Kidney epithelial cell (primary cell): ENCODE results near the gene MINPP1. TPM values are rescaled to one million over a fixed set of nuclear protein-coding genes. Genes with fewer than 3 reads are reported as not detected.

Experiments used
- DNase-seq: peaks from one replicate; pipeline ENCODE4 v3.0.0-alpha.2; 2010; ENCODE audit warnings: low read depth
- H3K27me3 ChIP-seq: 2 replicates; pipeline ENCODE4 v1.6.0; 2011; ENCODE audit warnings: low read length; ENCODE audit not compliant: control insufficient read depth, insufficient read depth
- H3K36me3 ChIP-seq: 2 replicates; pipeline ENCODE4 v1.5.1; 2011; ENCODE audit warnings: low read length; ENCODE audit not compliant: control insufficient read depth, insufficient read depth
- H3K4me3 ChIP-seq: 2 replicates; pipeline ENCODE4 v1.5.1; 2011; ENCODE audit warnings: low read depth, mild to moderate bottlenecking, control low read depth, low read length
- total RNA-seq: library from RNA; depleted of rRNA; stranded (reverse); fragments of >200 nt; gene quantifications from 2 replicates; pipeline ENCODE4 v1.2.3, GENCODE V29; 2015
- TF ChIP-seq, protein P1 (sequence below): IDR thresholded peaks from 2 replicates; pipeline ENCODE4 v1.5.1; 2011; ENCODE audit warnings: mild to moderate bottlenecking, moderate library complexity, low read length, control low read depth, inconsistent platforms; ENCODE audit not compliant: insufficient read depth, poor library complexity, severe bottlenecking

The MINPP1 gene
- total RNA-seq, 1 donor from 2014 or later, result 26.9 TPM

DNA sequence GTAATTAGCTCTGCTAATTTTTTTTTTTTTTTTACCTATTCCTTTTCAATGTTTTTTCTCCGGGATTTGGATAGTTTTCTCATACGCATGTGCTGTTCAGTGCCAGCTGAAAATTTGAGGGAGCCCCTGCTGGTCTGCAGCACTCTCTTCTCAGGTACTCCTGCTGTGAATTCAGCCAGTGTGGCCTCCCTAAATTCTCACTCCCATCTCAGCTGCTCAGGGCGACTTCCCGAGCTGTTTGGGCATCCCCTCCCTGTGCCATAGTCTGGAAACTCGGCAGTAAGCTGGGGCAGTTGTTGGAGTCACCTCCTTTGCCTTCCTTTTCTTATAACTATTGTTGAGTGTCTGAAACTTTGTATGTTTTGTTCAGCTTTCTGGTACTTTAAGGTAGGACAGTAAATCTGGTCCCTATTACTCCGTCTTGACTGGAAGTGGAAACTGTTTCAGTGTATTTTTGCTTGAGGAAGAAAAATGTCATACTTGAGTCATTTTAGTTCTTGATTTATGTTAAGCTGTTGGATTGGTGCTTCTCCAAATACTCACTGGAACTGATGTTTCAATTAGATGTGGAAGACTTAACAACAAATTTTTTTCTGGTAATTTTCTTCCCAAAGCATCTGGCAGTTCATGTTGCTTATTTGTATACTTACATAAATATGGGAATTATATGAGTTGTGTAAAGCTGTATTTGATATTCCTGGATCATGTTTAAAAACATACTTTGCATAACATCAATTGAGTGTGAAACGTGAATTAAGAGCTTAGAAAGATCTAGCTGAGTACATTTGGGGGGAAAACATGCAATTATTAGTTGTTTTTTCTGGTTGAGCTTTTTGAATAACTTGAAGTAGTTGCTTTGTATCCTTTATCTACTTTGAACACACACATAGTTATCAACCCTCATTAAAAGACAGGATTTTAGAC, 33.7 kb downstream of the MINPP1 start:
- no peaks in the 10 kb centered on the region for H3K36me3 ChIP-seq
- TF ChIP-seq, protein P1, sequence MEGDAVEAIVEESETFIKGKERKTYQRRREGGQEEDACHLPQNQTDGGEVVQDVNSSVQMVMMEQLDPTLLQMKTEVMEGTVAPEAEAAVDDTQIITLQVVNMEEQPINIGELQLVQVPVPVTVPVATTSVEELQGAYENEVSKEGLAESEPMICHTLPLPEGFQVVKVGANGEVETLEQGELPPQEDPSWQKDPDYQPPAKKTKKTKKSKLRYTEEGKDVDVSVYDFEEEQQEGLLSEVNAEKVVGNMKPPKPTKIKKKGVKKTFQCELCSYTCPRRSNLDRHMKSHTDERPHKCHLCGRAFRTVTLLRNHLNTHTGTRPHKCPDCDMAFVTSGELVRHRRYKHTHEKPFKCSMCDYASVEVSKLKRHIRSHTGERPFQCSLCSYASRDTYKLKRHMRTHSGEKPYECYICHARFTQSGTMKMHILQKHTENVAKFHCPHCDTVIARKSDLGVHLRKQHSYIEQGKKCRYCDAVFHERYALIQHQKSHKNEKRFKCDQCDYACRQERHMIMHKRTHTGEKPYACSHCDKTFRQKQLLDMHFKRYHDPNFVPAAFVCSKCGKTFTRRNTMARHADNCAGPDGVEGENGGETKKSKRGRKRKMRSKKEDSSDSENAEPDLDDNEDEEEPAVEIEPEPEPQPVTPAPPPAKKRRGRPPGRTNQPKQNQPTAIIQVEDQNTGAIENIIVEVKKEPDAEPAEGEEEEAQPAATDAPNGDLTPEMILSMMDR, result no peak
- DNase-seq, result no peak
- no peak overlapping the region for H3K4me3 ChIP-seq
- no peaks in the 10 kb centered on the region for H3K27me3 ChIP-seq

GRCh38 chr10:87541114-87541513, 36.4 kb downstream of the MINPP1 start:
- no peaks in the 10 kb centered on the region for H3K27me3 ChIP-seq
- H3K36me3 ChIP-seq, result no peaks in the 10 kb centered on the region
- DNase-seq, result no peak
- H3K4me3 ChIP-seq, result no peak overlapping the region
- TF ChIP-seq, protein P1, result no peak

DNA sequence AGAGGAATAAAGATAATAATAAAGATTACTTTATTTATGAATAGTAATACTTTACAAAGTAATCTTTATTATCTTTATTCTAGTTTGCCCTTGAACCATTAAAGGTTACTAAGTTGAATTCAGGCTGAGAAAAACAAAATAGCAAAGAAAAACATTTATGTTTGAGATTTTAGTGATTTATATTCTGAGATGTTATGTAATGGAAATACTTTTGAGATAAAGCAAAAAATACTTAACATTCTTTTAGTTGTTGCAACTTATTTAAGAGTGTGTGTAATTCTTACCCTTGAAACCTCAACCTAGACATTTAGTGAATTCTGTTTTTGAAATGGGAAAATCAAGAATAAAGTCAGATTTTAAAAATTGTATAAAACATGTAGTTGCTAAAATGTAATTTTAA, 40.0 kb downstream of the MINPP1 start:
- no peaks in the 10 kb centered on the region for H3K27me3 ChIP-seq
- DNase-seq, result no peak

DNA sequence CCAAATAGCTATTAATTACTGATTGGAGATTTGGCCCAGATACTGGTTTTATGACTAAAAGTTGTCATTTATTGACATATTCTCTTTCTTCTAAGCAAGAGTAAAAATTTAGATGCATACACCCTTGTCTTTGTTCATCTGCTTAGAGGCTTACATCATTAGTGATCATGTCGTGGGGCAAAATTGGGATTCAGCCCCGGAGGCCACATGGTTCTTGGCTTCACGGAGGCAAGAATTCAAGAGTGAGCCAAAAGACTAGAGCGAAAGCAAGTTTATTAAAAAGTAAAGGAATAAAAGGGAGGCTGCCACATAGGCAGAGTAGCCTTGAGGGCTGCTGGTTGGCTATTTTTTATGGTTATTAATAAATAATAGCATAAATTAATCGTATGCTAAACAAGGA, 41.1 kb downstream of the MINPP1 start:
- TF ChIP-seq, protein P1, result no peak
- no peak overlapping the region for H3K4me3 ChIP-seq
- H3K36me3 ChIP-seq, result no peaks in the 10 kb centered on the region
- no peaks in the 10 kb centered on the region for H3K27me3 ChIP-seq
- DNase-seq, result no peak

More for the DNA sequence above, 40.0 kb downstream of the MINPP1 start:
- Histone ChIP-seq H3K36me3 (no peaks in the 10 kb centered on the region), H3K4me3 (no peak overlapping the region)
- TF ChIP-seq, protein P1, result no peak

DNA sequence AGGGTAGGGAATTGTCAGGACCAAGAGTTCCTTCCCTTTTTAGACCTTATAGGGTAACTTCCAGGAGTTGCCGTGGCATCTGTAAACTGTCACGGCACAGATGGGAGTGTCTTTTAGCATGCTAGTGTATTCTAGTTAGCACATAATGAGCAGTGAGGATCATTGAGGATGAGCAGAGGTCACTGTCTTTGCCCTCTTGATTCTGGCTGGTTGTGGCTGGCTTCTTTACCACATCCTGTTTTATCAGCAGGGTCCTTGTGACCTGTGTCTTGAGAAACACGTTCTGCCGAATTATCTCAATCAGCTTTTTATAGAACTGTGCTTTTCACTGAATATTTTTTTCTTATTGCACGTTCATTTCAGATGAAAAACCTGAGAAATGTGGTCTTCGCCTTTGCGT, 41.5 kb downstream of the MINPP1 start:
- no peak for DNase-seq
- H3K36me3 ChIP-seq, result no peaks in the 10 kb centered on the region
- H3K27me3 ChIP-seq, result no peaks in the 10 kb centered on the region
- TF ChIP-seq, protein P1, result no peak
- no peak overlapping the region for H3K4me3 ChIP-seq

DNA sequence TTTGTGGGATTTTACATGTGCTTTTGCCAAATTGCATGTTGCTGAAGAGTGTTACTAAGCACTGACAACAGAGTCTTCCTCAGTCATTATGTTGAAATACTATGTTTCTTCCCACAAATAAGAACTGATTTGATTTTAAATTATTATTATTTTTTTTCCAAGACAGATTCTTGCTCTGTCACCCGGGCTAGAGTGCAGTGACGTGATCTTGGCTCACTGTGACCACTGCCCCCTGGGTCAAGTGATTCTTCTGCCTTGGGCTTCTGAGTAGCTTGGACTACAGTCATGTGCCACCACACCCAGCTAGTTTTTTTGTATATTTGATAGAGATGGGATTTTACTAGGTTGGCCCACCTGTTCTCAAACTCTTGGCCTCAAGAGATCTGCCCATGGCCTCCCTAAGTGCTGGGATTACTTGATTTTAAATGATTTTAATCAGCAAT, 42.3 kb downstream of the MINPP1 start:
- TF ChIP-seq, protein P1, result no peak
- DNase-seq, result no peak
- Histone ChIP-seq H3K36me3 (no peaks in the 10 kb centered on the region), H3K4me3 (no peak overlapping the region), H3K27me3 (no peaks in the 10 kb centered on the region)
